GM18526 (cell line): Measurements from ENCODE around the gene BCL2L12.

ENCODE experiments used
- POLR2A ChIP-seq: IDR thresholded peaks from 3 replicates; pipeline ENCODE4 v1.6.1; 2011; ENCODE audit not compliant: insufficient read length; ENCODE audit errors: extremely low read depth

Gene BCL2L12

DNA sequence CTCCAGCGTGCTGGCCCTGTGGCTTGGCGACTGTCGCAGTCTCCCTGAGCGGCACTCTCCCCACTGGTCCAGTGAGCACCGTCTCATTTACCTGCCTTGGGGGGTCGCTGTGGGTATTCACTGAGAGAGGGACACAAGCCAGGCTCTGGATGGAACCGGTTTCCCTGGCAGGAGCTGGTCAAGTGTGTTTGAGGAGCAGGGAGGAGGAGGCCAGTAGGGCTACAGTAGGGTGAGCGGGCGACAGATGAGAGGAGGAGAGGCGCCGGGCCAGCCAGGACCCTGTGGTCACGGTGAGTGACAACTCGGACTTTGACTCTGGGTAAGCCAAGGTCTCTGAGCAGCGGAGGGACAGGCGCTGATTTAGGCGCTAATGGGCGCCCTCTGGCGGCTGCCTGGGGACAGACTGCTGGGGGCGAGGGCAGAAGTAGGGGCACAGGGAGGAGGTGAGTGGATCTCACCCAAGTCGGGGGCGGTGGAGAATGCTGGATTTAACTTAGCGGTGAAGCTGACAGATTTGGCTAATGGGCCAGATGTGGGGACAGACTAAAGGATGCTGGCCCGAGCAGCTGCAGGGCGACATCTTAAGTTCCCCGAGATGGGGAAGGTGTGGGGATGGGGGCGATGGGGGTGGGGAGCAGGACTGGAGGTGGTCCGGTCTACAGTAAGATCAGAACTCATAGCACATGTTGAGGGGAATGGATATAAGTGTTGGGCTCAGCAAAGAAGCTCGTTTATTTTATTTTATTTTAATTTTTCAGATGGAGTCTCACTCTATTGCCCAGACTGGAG is 6.6 kb downstream of the BCL2L12 start:
- TF ChIP-seq POLR2A = no peak

GRCh38 chr19:49676136-49676783 is 10.5 kb downstream of the BCL2L12 start:
- TF ChIP-seq POLR2A = peak; percentile 90

- no peak for TF ChIP-seq POLR2A
Observed at GRCh38 chr19:49676784-49677230, 11.1 kb downstream of the BCL2L12 start.

DNA sequence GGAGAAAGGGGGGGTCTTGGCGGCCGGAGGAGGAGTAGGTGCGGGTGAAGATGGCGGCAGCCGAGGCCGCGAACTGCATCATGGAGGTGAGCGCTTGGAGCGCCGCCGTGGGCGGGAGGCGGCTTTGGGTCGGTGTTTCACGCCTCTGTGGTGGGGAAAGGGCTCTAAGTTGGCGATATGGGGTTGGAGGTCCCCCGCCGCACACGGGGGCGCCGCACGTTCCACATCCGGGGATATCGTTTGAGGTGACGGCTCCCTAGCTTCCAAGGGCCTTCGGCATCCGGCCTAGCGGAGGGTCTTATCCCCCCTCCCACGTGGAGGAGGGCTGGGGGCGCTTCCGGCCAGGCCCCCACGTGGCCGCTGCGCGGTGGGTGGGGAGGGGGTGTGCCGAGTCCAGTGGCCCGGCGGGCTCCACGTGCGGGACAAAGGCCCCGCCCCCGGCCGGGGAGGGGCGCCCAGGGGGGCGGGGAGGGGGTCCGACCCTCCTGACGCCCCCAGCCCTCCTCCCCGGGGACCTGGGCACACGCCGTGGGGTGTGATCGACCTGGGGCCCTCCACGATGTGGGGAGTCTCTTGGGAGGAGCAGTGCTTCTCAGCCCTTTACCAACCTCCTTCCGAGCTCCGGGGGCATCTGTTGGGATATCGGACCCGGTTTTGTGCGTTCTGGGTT is 11.6 kb downstream of the BCL2L12 start, which contains the start of gene PRMT1:
Gene PRMT1, plus strand, starts transcription at position 41 of the 670 bp plus-strand sequence. Its CDS starts 10 bp downstream, at position 51.
- TF ChIP-seq POLR2A = peak; percentile 88

GRCh38 chr19:49677901-49678674 is 12.4 kb downstream of the BCL2L12 start:
- peak; percentile 40 for TF ChIP-seq POLR2A

DNA sequence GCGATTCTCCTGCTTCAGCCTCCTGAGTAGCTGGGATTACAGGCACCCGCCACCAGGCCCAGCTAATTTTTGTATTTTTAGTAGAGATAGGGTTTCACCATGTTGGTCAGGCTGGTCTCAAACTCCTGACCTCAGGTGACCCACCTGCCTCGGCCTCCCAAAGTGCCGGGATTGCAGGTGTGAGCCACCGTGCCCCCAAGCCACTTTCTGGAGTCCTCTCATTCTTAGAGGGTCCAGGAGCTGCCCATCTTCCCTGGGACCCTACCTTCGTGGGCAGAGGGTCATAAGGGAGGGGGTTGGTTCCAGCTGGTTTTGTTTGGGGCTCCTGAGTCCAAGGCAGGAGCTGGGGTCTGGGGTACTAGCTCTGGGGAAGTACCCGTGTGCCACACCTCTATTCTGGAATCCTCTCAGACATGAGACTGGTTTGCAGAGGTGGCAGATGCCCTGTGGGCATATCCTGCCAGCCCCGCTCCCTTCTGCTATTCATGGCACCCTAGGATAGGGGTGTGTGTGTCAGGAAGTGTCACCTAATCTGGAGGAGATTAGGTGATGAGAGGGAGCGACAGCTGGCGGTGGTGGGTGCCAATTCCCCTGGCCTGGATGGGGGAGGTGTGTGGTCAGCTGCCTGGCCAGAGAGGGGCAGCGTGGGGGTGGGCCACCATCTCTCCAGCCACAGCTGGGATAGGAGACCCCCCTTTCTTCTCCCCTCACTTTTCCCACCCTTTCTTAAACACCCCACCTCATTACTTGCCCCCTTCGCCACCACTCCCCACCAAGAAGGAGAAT is 13.4 kb downstream of the BCL2L12 start:
- no peak for TF ChIP-seq POLR2A

GRCh38 chr19:49679771-49680413 is 14.2 kb downstream of the BCL2L12 start:
- no peak for TF ChIP-seq POLR2A

- TF ChIP-seq POLR2A = no peak
Observed at GRCh38 chr19:49680421-49681351, 15.0 kb downstream of the BCL2L12 start.

DNA sequence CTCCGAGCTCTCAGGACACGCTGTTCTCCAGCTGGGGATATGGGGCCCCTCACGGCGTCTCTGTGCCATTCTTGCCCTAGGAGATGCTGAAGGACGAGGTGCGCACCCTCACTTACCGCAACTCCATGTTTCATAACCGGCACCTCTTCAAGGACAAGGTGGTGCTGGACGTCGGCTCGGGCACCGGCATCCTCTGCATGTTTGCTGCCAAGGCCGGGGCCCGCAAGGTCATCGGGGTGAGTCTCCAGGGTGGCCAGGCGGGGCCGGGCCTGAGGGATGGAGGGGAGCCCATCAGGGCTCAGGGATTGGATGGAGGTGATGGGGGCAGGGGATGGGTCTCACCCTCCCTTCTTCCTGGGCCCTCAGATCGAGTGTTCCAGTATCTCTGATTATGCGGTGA is 16.1 kb downstream of the BCL2L12 start:
- no peak for TF ChIP-seq POLR2A

DNA sequence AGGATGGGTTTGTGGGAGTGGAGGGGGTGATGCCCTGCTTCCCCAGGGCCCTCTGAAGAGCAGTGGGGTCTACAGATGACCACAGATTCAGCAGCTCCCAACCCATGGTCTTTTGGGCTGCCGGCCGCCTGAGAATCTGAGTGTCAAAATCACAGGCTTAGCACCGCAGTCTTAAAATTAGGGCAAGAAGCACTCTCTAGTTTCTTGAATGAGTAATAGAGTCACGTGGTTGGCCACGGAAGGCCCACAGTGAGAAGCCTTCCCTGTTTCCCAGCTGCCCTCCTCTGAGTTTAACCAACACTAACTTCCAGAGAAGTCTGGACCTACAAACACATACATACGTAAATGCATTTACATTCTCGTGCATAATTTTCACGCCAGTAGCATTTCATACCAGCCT is 16.5 kb downstream of the BCL2L12 start:
- TF ChIP-seq POLR2A = no peak

GRCh38 chr19:49683814-49684250 is 18.1 kb downstream of the BCL2L12 start:
- no peak for TF ChIP-seq POLR2A

- no peak for TF ChIP-seq POLR2A
Observed at GRCh38 chr19:49684251-49684982, 18.7 kb downstream of the BCL2L12 start.
